Astrocyte of the cerebellum (primary cell): ENCODE data around the gene KRT13.

Source experiments
- DNase-seq: peaks from one replicate; pipeline ENCODE4 v3.0.0-alpha.2; 2011; ENCODE audit warnings: low read depth
- H3K4me3 ChIP-seq: 2 replicates; pipeline ENCODE4 v1.5.1; 2011; ENCODE audit warnings: mild to moderate bottlenecking, low read depth, low read length, moderate library complexity
- in situ Hi-C: cut with HindIII; loops from 2 replicates; pipeline ENCODE4 v1.10.0; 2017; ENCODE audit warnings: low sequenced_read_pairs
- TF ChIP-seq, protein P1 (sequence below): IDR thresholded peaks from 2 replicates; pipeline ENCODE4 v1.5.1; 2012; ENCODE audit warnings: low read length, low read depth, moderate library complexity, mild to moderate bottlenecking; ENCODE audit errors: missing control alignments

The KRT13 gene

GRCh38 chr17:41548844-41549595 lies 43.6 kb upstream of the KRT13 start:
- TF ChIP-seq, protein P1, sequence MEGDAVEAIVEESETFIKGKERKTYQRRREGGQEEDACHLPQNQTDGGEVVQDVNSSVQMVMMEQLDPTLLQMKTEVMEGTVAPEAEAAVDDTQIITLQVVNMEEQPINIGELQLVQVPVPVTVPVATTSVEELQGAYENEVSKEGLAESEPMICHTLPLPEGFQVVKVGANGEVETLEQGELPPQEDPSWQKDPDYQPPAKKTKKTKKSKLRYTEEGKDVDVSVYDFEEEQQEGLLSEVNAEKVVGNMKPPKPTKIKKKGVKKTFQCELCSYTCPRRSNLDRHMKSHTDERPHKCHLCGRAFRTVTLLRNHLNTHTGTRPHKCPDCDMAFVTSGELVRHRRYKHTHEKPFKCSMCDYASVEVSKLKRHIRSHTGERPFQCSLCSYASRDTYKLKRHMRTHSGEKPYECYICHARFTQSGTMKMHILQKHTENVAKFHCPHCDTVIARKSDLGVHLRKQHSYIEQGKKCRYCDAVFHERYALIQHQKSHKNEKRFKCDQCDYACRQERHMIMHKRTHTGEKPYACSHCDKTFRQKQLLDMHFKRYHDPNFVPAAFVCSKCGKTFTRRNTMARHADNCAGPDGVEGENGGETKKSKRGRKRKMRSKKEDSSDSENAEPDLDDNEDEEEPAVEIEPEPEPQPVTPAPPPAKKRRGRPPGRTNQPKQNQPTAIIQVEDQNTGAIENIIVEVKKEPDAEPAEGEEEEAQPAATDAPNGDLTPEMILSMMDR, result peak; percentile 86
- DNase-seq, result peak; percentile 66
- no peak overlapping the region for H3K4me3 ChIP-seq
- in situ Hi-C loops, result no loop called here

DNA sequence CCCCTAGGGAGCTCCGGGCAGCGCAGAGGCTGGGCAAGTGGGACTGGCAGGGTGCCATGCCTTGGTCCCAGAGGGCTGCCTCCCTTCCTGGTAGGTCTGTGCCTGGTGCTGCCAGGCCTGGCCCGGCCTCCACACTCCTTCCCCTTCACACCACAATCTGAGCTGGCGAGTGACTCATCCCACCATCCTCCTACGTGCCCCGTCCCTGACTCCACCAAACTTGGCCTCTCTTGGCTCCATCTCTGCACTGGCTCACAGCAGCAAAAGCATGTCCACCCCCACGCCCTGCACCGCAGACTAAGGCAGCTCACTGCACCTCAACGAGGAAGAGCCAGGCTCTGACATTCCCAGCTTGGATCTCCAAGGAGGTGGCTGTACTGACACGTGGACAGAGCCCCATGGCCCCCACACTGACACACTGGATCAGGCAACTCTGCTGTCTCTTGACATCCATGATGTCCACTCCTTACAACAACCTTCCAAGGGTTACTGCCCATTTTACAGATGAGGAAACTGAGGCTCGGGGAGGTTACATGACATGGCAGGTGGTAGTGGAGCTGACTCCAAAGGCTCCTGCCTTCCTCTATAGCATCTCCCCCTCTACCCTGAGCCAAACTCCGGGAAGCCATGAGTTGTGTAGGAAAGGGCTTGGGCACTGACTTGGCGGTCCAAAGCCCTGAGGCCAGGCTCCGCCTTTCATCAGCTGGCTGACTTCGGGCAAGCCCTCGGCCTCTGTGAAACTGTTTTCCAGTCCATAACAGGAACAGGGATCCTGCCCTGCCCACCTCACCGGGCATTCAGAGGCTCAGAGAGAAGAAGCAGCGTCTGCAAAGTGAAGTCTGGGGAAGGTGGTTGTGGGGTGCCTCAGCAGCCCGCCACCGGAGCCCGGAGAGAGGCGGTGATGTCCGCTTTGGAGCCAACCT lies 42.8 kb upstream of the KRT13 start:
- TF ChIP-seq, protein P1, result no peak
- peak; percentile 73 for DNase-seq
- no peak overlapping the region for H3K4me3 ChIP-seq
- in situ Hi-C loops, result no loop called here

DNA sequence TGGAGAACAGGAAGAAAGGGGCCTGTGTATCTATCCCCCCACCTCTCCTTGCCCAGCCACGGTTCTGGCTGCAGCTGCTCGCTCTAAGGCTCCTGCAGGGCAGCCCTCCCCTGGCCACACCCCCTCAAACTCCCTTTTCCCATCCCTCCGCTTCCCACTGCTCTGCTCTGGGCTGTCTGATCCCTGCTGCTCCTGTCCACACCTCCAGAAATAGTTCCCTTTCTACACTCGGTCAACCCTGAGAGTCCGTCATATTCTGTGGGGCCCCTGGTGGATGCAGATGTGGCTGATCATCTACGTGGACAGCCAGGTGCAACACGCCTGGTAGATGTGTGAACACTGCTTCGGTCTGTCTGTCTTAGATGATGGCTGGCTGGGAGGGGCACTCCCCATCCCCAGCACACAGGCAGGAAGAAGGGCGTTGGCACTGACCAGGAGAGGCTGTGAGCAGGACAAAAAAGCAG lies 42.0 kb upstream of the KRT13 start:
- in situ Hi-C loops, result no loop called here

GRCh38 chr17:41546819-41547218 lies 41.4 kb upstream of the KRT13 start:
- in situ Hi-C loops, result no loop called here
- no peak for DNase-seq
- no peak overlapping the region for H3K4me3 ChIP-seq
- TF ChIP-seq, protein P1, result no peak

More for the DNA sequence above, 42.0 kb upstream of the KRT13 start:
- no peak for DNase-seq
- no peak overlapping the region for H3K4me3 ChIP-seq
- TF ChIP-seq, protein P1, result no peak

DNA sequence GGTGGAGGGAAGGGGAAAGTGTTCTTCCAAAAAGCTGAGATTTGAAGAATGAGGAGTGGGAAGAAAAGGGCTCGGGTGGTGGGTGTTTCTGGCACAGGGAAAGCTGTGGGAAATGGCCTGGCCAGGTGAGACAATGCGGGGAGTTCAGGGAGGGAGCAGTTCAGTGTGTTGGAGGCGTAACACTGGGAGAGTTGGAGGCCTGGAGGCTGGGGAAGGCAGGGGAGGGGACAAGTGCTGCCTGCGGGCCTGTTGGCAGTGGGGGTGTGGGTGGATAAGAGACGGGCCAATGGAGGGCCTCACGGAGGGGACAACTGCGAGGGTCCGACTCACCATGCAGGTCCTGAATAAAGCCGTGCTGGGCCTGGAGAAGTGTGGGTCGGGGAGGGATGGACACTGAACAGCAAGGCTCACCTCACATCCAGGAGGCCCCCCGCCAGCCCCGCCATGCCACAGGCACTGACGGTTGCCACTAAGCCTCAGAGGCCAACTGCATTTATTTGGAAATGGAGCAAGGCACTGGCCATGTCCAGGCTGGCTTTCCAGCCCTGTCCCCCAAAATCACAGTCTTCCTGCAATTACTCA lies 40.5 kb upstream of the KRT13 start:
- H3K4me3 ChIP-seq, result no peak overlapping the region
- in situ Hi-C loops, result no loop called here
- TF ChIP-seq, protein P1, result no peak
- DNase-seq, result no peak

DNA sequence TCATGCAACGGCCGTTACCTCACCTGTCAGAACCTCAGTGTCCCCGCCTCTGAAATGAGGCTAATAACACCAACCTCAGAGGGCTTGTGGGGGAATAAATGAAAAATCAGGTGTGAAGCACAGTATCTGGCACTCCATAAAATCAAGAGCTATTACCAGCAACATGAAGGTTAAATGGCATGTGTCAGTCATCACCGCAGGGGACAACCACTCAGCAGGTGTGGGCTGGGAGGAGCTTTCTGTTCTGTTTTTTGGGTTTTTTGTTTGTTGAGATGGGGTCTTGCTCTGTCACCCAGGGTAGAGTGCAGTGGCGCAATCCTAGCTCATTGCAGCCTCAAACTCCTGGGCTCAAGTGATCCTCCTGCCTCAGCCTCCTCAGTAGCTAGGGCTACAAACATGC lies 39.5 kb upstream of the KRT13 start:
- in situ Hi-C loops, result no loop called here

More for the DNA sequence above, 39.5 kb upstream of the KRT13 start:
- TF ChIP-seq, protein P1, result no peak
- no peak for DNase-seq
- H3K4me3 ChIP-seq, result no peak overlapping the region
